Renal cortical epithelial cell (primary cell): ENCODE results near the gene ZNF326. TPM values are rescaled to one million over a fixed set of nuclear protein-coding genes. Genes with fewer than 3 reads are reported as not detected.

Experiments
- DNase-seq: peaks from one replicate; pipeline ENCODE4 v3.0.0-alpha.2; 2011; ENCODE audit warnings: low read depth
- total RNA-seq: library from RNA; depleted of rRNA; stranded (reverse); fragments of >200 nt; gene quantifications from 2 replicates; pipeline ENCODE4 v1.2.3, GENCODE V29; 2014

The ZNF326 gene
- total RNA-seq = 4.0 and 20.5 TPM in 2 replicates

GRCh38 chr1:89994805-89995597 lies at the start of gene ZNF326:
TSS of gene ZNF326 (plus strand) at chr1:89995110. CDS start at chr1:89995258, 148 bp downstream.
- DNase-seq = peak; percentile 96

GRCh38 chr1:89945852-89946476 lies 48.9 kb upstream of the ZNF326 start:
- peak; percentile 69 for DNase-seq

GRCh38 chr1:89946532-89946931 lies 48.4 kb upstream of the ZNF326 start:
- no peak for DNase-seq

- no peak for DNase-seq
Measured at GRCh38 chr1:89948722-89949345, 46.1 kb upstream of the ZNF326 start.

- peak; percentile 54 for DNase-seq
Measured at GRCh38 chr1:89949991-89950624, 44.8 kb upstream of the ZNF326 start.

GRCh38 chr1:89950703-89951102 lies 44.2 kb upstream of the ZNF326 start:
- DNase-seq = no peak

GRCh38 chr1:89951766-89952604 lies 42.9 kb upstream of the ZNF326 start:
- peak; percentile 95 for DNase-seq

- DNase-seq = no peak
Measured at GRCh38 chr1:89952605-89953130, 42.2 kb upstream of the ZNF326 start.

GRCh38 chr1:89953131-89953626 lies 41.7 kb upstream of the ZNF326 start:
- DNase-seq = peak; percentile 98

GRCh38 chr1:89953929-89954328 lies 41.0 kb upstream of the ZNF326 start:
- no peak for DNase-seq

GRCh38 chr1:89954401-89954800 lies 40.5 kb upstream of the ZNF326 start:
- DNase-seq = no peak

- DNase-seq = peak; percentile 68
Measured at GRCh38 chr1:89955311-89956205, 39.4 kb upstream of the ZNF326 start.

GRCh38 chr1:89957107-89957506 lies 37.8 kb upstream of the ZNF326 start:
- DNase-seq = no peak

GRCh38 chr1:89958851-89959654 lies 35.9 kb upstream of the ZNF326 start:
- no peak for DNase-seq

GRCh38 chr1:89959719-89960118 lies 35.2 kb upstream of the ZNF326 start:
- peak; percentile 61 for DNase-seq

- DNase-seq = no peak
Measured at GRCh38 chr1:89962024-89962741, 32.7 kb upstream of the ZNF326 start.

GRCh38 chr1:89962742-89963075 lies 32.2 kb upstream of the ZNF326 start:
- DNase-seq = no peak

- DNase-seq = no peak
Measured at GRCh38 chr1:89965193-89965768, 29.6 kb upstream of the ZNF326 start.
